Eye (tissue), 1 donor: ENCODE results near the gene PIK3R1.

Experiments
- DNase-seq: peaks from one replicate; pipeline ENCODE4 v3.0.0-alpha.2; 2015

Gene PIK3R1

DNA sequence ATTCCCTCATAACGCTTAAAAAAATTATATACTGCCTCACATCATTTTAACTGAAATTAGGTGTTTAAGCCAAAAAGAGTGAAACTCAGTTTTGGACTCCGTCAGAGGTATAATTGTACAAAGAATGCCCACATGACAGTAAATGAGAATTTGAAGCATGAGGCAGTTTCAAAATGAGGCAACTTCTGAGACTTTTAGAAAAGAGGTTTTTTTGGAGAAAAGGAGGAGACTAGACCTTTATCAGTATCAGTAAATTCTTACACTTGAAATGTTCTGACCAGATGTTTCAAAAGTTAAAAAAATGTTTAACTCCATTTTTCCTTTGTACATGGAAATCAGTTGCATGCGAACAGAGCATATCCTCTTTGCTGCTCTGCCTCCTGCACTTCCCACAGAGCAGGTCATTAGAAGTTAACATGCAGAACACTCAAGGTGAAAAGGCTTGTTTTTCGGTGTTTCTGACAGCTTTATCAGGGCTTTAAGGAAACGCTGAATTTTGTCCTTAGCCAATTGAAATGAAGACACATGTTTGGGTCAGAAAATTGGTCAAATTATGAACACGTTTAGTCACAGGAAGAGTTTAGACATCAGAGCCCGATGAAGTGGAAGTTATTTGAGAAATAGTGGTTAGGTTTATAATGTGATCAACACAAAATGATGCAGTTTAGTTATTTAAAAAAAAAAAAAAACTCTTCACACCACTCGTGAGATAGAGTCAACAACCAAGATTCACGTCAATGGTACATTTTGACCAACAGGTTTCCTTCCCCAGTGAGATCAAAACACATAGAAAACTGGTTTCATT lies 59.5 kb downstream of the PIK3R1 start:
- DNase-seq = no peak

DNA sequence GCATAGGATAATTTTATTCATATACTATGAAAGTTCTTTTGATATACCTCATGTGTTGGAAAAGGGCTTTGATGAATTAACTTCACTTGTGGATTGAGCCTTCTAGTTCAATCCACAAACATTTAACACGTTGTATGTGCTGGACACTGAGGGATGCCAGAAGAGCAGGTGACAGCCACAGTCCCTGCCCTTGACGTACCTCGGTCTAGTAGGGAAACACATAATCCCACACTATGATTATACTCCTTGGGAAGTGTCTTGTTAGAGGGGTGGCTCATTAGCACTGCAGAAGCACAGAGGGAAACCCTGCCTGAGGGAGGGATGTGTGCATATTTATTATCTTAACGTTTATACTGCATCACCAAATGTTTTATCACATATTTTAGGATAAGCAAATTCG lies 61.2 kb downstream of the PIK3R1 start:
- no peak for DNase-seq

DNA sequence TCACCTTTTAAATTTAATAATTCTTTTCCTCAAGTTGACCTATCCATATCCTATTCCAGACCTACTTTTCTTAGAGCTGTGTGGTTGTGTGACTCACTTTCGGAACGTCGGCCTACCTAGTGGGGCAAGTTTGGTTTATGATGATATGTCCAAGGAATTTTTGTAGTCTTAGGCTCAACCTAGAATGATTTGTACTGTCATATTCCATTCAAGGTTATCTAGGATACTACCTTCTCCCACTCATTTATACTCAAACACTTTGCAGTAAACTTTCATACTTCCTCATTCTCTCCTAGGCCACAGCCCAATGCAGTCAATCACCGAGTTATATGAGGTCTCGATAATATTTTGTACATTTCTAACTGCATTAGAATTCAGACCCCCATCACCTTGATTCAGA lies 61.9 kb downstream of the PIK3R1 start:
- DNase-seq = no peak

DNA sequence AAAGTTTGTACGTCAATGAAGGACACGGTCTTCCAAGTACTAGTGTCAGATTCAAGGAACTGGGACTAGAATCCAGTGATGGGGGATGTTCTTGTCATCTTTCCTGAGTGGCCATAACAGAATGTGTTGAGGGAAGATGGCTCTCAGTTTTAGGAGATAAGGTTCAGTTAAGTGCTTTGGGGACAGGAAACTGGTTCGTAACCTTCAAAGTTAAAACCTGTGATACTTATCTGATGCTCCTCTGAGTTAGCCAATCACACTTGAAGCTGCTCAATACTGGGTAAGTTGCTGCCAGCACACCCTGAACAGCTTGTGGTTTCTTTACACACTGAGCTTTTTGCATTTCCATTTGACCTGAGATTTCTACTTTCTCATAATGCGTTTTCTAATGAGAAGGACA lies 64.4 kb downstream of the PIK3R1 start:
- no peak for DNase-seq

DNA sequence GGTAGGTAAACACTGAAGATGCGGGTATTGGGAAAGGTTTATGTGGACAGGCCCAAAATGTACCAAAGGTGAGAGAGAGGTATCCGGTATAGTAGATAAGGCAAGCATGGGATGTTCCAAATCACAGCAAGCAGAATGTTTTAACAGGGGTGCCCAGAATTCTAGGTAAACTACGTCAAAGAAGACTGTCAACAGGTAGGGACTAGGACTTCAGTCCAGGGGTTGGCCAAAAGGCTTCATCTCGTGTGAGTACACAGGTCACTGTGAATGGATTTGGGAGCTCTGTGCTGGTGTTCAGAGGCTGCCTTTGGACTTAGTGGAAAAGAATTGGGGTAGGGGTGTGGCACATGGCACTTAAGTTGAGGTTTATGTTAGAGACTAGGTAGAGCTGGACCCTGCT lies 66.4 kb downstream of the PIK3R1 start:
- DNase-seq = no peak

DNA sequence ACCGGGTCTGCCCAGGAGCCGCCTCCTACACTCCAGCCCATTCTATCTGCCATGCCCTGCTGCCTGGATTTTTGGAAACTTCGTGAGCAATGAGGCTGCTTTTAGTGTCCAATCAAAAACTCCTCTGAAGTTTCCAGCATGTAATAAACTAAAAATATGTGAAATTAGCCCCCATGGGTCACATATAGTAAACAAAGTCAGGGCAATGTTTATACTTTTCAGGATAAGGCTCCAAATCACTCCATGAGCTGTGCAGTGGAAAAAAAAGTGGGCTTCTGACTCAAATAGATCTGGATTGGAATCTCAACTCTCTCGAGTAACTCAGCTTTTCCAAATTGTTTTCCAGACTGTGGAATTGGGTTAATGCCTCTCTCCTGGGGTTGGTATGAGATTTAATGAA lies 68.2 kb downstream of the PIK3R1 start:
- no peak for DNase-seq

DNA sequence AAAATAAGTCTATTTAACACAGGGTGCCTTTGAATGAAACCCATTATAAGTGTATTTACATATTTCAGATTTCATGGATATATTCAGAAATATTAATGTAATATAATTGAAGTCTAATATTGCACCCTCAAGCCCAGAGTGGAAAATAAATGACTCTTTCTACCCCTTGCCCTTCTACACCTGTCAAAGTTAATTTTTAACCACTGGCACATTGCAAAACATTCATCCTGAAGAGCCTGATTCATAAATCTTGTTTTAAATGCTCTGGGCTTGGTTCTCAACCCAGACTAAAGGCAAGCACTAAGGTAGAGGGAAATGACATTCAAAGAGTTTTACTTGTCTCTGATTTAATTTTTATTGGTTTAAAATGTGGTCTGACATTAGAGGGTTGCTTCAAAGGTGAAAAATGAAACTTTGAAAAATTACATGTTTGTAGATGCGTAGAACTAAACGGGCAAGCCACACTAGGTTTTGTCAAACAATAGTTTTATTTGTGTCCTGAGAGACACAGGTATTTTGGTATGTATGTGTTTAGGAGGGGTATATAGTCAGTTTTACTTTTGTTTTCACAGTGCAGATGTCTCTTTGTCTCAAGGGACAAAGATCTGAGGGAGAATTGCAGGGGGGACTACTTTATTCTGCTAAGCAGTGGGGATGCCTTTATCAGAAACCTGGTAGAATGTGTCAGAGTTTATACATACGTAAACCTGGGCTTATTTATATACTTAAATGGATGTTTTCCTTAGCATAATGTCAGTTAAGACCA lies 69.7 kb downstream of the PIK3R1 start:
- no peak for DNase-seq

DNA sequence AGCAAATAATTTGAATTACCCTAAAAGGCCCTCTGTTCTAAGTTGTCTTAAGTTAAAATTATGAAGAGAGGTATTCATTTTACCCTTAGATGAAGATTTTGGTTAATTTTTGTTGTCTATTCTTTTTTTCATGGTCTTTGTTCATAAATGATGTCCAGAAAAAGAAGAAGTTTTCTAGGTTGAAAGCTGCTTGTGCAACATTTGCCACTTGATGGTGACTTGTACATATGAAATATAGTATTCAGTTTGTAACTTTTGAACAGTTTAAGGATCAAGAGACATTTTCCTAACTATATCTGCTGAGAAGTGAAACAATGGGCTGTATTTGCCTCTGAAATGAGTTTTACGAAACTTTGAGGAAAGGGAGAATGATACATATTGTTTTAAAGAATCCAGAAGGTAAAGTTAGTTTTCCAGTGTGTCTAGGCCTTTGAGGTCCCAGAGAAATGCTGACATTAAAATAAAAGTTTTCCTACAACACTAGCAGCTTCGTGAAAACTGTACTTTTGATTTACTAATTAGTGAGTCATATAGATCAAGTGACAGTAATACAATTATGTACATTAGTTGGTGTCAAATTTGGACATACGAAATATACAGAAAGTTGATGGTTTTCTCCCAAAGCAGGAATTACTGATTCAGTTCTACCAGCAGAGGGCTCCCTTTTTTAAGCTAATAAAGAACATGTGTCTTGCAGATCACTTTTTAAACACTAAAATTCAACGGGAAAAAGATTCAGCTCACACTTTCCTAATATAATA lies 70.5 kb downstream of the PIK3R1 start:
- peak; percentile 83 for DNase-seq

DNA sequence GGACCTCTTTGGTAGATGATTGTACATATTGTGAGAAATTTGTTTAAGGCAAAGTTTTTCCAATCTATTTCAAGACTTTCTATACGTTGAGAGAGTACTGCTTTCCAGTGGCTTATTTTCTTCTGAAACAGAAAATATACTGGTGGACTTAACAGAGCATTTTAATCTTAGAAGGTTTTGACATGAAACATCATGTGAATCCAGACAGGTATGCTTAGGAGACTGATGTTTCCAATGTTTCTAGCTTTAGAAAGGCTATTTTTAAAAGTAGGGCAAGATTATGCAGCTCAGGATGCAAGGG lies 71.0 kb downstream of the PIK3R1 start:
- no peak for DNase-seq

DNA sequence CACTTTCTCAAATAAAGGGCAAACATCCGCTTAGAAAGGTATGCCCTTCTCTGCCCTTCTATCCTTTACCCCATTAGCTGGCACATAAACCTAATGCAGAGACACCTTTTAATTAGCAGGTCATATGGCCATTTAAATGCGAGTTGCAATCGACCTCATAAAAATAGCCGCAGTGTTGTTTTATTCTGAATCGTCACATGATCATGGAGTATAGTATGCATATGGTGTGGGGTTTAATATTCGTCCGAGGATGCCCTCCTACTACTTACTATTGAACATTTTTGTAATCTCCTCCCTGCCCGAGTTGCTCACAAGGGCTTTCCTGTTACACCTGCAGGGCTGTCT lies 72.0 kb downstream of the PIK3R1 start:
- DNase-seq = no peak

DNA sequence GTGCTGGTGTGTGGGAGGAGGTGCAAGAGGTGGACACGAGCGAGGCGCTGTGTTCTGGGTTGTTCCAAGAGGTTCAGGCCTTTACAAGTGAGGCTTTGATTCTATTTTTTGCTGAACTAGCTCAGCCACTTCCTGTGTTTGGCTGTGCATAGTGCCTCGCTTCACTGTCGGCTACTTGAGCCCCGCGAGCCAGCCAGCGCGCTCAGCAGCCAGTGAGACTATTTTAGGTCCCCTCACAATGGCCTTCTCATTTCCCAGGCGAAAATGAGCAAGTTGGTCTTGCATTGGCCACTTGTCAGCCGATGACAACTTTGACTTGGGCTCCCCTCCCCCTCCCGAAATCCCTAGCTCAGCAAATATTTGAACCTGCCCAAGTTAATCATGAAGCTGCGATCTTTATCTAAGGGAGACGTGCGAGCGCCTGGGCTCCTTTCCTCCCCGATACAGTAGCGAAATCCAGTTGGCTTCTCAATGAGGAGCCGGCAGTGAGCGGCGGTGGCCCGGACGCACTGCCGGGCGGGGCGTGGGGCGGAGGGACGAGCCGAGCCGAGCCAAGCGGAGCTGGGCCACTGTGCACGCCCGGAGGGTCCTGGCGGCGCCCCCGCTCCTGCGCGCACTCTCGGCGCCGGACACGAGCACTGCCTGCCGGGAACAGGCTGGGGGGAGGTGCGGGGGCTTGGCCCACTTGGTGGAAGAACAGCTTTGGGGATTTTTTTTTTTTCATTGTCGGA lies 72.6 kb downstream of the PIK3R1 start:
- peak; percentile 90 for DNase-seq

DNA sequence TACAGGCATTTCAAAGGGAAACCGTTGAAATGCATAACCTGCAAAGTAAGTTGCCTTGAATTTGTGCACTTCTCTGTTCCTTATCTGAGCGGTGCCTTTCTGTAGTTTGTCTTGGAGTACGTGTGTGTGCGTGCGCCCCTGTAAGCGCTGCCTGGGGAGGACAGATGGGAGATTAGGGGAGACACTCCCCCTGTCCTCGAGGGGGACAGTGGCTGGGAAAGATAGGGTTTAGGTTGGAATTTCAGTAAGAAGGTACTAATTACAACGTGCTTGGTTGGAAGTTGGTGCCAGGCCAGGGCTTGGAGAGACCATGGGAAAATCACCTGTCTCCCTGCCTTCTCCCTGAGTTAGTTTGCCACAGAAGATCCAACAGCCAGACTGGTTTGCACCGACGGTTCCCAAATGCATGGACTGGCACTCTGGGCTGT lies 73.2 kb downstream of the PIK3R1 start:
- no peak for DNase-seq

DNA sequence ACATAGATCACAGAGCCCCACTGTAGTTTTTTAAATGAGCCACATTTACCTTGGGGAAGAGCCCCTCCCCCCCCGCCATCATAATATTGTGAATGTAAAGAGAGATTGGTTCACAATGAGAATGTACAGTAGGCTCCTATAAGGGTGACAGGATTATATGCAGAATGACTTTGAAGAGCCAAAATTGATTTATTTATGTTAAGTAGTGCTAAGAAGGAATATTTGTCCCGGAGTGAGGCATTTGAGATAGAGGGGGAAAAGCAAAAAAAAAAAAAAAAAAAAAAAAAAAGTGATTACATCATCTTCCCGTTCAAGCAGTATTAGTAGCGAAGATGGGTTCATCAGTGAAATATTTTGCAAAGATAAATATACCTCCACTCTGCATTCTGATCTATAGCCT lies 73.9 kb downstream of the PIK3R1 start:
- no peak for DNase-seq

DNA sequence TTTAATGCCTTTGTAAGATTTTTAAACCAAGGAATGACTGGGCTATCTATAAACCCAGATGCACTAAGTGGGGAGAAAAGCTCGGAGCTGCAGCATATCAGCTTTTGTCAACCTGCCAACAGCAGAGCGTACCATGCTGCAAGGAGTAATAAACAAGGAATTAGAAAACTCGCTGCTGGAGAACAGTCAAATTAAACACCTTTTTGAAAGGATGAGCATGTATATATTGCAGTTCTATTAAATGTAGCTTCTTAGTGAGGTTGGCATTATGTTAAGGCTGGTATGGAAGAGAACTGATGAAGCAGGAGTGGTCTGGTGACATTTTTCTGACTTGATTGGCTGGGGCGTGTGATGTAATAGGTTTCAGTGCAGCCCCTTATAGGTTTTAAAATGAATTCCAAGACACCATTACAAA lies 74.7 kb downstream of the PIK3R1 start:
- peak; percentile 59 for DNase-seq

DNA sequence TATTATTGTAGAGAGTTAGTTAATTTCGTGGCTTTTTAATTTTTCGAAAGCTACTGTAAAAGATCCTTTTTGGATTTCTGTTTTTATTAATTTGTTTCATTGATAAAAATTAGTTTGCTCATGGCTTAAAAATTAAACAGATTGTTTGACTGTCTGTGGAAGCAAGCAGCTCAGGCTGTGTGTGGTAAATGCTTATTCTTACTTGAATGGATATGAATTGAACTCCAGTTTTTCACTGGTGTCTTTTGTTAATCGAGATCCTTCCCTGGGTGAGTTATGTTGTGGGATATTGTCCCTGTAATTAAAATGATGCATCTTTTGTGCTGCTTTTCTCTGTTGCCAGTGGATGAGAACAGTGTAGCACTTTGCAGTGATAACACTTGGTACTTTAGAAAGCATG lies 75.3 kb downstream of the PIK3R1 start:
- no peak for DNase-seq

DNA sequence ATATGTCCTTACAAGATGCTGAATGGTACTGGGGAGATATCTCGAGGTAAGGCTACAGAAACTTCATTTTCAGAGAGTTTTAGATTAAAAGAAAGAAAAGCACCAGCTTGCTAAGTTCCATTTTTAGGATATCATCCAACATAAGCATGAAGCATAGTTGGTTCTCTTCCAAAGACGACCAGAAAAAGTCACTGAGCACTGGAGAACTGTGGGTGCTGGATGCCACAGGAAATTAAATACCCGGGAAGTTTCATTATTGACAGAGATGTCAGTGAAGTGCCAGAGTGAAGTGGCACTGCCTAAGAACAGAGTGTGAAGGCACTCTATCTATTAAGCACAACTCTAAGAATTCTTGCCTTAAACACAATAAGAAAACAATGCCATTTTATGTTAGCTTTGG lies 76.8 kb downstream of the PIK3R1 start:
- DNase-seq = no peak

DNA sequence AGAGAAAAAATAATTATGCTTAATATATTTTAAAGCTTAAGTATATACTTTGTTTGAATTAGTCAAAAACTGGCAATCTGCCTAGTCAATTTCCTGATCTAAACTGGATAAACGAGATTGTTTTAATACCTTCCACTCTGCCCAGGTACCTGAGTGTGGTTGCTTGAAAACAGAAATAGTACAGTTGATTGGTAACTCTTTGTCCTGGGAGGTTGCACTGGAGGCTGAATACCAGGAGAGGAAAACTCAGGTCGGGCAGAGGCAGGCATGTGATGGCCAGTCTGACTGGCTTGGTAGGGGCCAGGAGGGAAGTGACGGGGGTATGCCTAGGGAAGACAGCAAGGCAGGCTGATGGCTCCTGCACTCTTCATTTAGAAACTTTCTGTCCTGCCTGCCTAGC lies 80.2 kb downstream of the PIK3R1 start:
- no peak for DNase-seq

DNA sequence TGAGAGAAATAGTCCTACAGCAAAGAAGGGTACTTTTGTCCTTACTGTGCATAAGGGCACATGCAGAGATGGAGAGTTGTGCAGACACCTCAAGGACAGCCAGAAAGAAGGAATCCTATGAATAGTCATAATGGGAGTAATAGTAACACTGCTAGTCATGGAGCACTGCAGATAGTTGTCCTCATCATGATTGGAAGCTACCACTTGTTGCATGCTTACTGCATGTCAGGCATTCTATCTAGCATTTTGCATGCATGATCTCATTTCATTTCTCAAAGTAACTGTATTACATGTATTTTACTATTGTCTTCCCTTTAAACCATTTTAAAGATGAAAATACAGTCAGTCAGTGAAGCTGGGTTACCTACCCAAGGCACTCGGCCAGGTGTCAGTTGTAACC lies 81.3 kb downstream of the PIK3R1 start:
- DNase-seq = no peak

DNA sequence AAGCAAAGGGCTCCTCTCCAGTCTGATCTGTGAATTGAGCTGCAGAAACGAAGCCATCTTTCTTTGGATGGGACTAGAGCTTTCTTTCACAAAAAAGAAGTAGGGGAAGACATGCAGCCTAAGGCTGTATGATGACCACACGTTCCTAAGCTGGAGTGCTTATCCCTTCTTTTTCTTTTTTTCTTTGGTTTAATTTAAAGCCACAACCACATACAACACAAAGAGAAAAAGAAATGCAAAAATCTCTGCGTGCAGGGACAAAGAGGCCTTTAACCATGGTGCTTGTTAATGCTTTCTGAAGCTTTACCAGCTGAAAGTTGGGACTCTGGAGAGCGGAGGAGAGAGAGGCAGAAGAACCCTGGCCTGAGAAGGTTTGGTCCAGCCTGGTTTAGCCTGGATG lies 82.1 kb downstream of the PIK3R1 start:
- DNase-seq = no peak

DNA sequence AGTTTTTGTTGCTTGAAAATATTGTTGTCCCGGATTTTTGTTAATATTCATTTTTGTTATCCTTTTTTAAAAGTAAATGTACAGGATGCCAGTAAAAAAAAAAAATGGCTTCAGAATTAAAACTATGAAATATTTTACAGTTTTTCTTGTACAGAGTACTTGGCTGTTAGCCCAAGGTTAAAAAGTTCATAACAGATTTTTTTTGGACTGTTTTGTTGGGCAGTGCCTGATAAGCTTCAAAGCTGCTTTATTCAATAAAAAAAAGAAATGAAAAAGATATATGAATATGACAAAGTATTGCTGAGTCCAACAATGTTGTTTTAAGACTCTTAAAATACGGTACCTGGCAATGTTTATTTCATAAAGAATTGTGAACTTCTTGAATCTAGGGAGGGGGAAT lies 82.9 kb downstream of the PIK3R1 start:
- no peak for DNase-seq

DNA sequence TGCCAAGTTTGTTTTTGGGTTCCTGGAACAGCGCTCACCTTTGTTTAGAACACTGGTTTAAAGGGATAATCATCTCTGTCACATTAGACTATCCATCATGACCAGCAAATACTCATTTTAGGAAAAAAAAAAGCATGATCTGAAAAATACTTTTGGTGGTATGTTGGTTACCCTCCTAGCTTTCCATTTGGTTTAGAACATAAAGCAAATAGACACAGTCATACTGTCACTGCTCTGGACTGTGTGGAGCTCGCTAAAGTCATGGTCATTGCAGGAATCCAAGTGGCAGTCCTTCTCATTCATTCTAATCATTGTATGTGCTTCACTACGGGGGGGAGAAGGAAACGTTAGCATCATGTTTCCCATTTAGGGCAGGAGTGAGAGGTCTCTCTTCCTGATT lies 83.5 kb downstream of the PIK3R1 start:
- DNase-seq = no peak

DNA sequence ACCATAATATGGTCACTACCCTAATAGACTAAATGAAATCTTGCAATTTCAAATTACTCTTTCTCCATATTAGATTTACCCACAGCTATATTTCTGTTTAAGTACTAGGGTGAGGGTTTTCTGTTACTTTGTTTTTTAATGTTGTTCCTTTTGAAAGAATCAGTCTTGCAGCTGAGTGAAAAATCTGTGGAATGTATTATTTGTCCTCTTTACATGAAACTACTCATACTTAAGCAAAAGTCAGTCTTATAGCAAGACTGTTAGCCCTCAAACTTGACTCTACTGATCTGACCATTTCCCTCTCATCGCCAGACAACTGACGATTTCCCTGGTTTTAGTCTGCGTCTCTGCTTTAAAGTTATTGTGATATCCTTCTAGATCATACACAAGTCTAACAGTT lies 84.0 kb downstream of the PIK3R1 start:
- DNase-seq = no peak

DNA sequence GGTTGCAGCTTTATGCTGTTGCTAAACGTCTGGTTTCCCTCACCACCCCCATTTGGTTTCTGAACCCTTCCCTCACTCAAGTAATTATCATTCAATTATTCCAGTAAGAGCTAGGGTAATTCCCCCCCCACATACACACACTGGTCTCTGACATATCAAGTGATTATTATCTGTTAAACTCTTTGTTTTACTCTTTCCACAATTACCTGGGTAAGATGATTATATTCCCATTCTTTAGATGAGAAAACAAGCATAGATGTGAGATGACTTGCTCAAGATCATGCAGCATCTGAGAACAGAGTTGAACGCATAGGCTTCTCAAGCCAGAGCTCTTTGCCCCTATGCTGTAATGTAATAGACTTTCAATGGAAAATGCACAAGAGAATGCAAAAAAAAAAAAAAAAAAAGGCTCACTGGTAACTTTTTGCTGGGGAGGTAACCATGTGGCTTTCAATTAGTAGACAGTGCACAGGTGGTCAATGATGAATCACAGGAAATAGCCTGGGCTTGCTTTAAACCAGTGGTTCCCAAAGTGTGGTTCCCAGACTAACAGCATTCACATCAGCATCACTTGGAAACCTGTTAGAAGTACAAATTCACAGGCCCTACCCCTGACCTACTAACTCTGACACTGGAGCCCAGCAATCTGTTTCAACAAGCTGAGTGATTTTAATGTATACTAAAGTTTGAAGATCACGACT lies 87.6 kb downstream of the PIK3R1 start:
- no peak for DNase-seq
